ENCODE measurements around the gene JADE2. TPM values are rescaled to one million over a fixed set of nuclear protein-coding genes. Genes with fewer than 3 reads are reported as not detected.
"Not testable (repeated sequence)": the region's sequence is repeated elsewhere in the genome, so short reads cannot be mapped to it uniquely, and the experiment has no call there.

JADE2 gene
- total RNA-seq, 1 experiment from 2014 or later = 34.4 TPM

- DNase-seq (ENCODE audit: low read depth) = peak; percentile 86
Observed at GRCh38 chr5:134551901-134552300, 26.4 kb downstream of the JADE2 start.

- DNase-seq (ENCODE audit: low read depth) = peak; percentile 90
Observed at GRCh38 chr5:134552301-134552700, 26.8 kb downstream of the JADE2 start.

- DNase-seq (ENCODE audit: low read depth) = not testable (repeated sequence)
Observed at GRCh38 chr5:134552716-134553115, 27.2 kb downstream of the JADE2 start.

GRCh38 chr5:134553821-134554267 lies 28.4 kb downstream of the JADE2 start:
- peak; percentile 35 for DNase-seq (ENCODE audit: low read depth)

- peak; percentile 99 for DNase-seq (ENCODE audit: low read depth)
Observed at GRCh38 chr5:134554319-134555222, 29.1 kb downstream of the JADE2 start.

- no peak for DNase-seq (ENCODE audit: low read depth)
Observed at GRCh38 chr5:134555223-134555889, 29.9 kb downstream of the JADE2 start.

DNA sequence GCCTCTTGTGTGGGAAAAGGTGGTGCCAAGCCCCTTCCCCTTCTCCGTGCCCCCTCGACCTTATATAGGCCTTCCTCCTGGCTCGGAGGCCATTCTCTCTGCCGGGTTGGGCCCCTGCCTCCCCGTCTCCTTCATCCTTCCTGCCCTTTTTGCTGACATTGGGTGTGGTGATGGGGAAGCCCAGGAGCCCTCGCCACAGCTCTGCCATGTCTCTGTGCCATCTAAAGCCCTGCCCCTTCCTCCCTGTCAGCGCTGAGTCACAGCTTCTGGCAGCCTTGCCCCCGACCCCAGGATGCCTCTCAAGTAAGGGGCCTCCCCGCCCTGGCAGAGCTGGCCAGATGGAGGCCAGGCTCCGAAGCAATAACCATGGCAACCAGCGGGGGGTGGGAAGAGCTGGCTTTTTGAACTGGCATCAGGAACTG lies 30.4 kb downstream of the JADE2 start:
- DNase-seq (ENCODE audit: low read depth) = peak; percentile 98

GRCh38 chr5:134556588-134556987 lies 31.1 kb downstream of the JADE2 start:
- not testable (repeated sequence) for DNase-seq (ENCODE audit: low read depth)

DNA sequence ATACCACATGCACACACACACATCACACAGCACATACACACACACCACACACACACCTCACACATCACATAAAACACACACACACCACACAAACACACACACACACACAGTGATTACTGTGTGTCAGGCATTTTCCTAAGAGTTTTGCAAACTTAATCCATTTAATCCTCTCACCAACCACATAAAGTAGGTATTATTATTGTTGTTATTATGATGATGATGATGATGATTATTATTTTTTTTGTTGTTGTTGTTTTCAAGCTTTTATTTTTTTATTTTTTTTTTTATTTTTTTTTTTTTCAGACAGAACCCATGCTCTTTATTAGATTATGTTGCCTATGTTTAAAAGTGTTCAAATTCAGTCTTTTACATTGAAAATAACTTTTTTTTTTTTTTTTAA lies 31.5 kb downstream of the JADE2 start:
- DNase-seq (ENCODE audit: low read depth) = no peak

DNA sequence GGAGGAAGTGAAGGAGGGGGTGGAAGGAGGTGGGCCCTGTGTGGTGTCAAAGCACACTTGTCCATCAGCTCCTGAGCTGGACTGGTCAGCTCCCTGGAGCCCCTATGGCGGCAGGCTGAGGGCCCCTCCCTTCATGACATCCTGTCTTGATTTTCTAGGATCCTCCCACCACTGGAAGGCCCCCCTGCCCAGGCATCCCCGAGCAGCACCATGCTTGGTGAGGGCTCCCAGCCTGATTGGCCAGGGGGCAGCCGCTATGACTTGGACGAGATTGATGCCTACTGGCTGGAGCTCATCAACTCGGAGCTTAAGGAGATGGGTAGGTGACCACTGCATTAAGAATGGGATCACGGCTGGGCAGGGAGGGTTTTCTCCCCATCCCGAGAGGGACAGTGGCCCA lies 34.2 kb downstream of the JADE2 start:
- DNase-seq (ENCODE audit: low read depth) = no peak

- DNase-seq (ENCODE audit: low read depth) = no peak
Observed at GRCh38 chr5:134560698-134561097, 35.2 kb downstream of the JADE2 start.

DNA sequence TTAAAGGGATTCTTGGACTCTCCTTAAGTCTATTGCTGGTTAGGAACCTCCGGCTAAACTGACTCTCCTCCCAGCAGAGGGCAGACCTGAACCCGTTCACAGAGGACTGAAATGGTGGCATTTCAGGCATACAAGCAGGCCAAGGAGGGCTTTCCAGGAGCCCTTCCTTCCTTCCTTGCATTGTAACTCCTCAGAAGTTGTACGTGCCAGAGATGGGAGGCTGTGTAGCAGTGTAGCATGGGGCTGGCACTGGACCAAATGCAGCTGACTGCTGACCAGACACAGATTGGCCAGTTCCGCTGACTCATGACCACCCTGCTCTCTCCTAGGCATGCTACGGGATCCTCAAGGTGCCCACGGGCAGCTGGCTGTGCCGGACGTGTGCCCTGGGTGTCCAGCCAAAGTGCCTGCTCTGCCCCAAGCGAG lies 36.4 kb downstream of the JADE2 start:
- DNase-seq (ENCODE audit: low read depth) = peak; percentile 91

DNA sequence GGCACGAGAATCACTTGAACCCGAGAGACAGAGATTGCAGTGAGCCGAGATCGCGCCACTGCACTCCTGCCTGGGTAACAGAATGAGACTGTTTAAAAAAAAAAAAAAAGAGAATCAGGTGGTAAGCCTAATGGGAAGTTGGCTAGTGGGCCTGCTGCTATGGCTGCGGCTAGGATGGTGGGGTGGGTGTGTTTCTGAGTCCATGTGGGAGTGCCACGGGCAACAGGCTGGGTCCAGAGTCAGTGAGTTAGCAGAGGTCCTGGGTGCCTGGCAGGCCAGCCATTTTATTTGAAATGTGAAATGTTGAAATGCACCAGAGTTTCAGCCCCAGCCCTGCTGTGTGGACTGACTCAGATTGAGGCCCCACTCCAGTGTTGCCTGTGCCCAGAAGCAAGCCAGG lies 37.8 kb downstream of the JADE2 start:
- DNase-seq (ENCODE audit: low read depth) = no peak

- no peak for DNase-seq (ENCODE audit: low read depth)
Observed at GRCh38 chr5:134563962-134564361, 38.5 kb downstream of the JADE2 start.

- no peak for DNase-seq (ENCODE audit: low read depth)
Observed at GRCh38 chr5:134564396-134564795, 38.9 kb downstream of the JADE2 start.

DNA sequence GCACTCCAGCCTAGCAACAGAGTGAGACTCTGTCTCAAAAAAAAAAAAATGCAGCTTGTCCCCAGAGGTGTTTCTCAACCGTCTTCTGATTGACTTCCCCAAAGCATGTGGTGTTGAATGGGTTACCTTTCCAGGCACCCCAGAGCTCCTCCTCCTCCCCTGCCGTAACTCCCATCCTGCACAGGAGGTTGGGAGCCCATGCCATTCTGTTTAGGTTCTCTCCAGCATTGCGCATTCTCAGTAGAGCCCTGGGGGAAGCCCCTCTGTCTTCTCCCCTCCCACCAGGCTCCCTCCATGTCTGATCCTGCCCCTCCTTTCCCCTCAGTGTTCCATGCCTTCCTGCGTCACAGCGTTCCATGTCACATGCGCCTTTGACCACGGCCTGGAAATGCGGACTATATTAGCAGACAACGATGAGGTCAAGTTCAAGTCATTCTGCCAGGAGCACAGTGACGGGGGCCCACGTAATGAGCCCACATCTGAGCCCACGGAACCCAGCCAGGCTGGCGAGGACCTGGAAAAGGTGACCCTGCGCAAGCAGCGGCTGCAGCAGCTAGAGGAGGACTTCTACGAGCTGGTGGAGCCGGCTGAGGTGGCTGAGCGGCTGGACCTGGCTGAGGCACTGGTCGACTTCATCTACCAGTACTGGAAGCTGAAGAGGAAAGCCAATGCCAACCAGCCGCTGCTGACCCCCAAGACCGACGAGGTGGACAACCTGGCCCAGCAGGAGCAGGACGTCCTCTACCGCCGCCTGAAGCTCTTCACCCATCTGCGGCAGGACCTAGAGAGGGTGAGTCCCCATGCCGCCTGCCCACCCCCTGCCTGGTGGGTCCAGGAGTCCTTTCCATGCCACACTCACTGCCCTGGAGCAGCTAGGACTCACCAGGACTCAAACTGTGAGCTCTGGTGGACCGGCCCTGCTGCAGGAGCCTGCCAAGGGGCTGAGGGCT lies 40.6 kb downstream of the JADE2 start:
- DNase-seq (ENCODE audit: low read depth) = no peak

DNA sequence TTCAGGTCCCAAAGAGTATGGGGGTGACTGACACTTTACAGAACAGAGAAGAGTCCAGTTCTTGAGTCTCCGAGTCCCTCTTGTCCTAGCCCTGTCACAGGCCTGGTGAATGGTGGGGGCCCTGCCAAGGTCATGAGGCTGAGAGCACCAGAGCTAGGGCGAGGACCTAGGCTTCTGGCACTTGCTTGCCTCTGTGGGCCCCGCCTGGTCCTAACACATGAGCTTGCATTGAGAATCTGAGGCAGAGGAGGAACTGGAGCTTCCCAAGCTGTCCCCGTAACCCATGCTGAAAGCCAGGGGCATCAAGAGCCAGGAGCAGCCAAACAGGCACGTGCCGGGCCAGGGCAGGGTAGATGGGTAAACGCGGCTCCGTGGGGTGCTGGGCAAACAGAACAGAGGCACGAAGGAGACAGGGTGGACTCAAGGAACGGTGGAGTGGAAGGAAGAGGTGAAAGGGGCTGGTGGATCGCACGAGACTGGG lies 41.3 kb downstream of the JADE2 start:
- no peak for DNase-seq (ENCODE audit: low read depth)

GRCh38 chr5:134567641-134568336 lies 42.3 kb downstream of the JADE2 start:
- peak; percentile 84 for DNase-seq (ENCODE audit: low read depth)

DNA sequence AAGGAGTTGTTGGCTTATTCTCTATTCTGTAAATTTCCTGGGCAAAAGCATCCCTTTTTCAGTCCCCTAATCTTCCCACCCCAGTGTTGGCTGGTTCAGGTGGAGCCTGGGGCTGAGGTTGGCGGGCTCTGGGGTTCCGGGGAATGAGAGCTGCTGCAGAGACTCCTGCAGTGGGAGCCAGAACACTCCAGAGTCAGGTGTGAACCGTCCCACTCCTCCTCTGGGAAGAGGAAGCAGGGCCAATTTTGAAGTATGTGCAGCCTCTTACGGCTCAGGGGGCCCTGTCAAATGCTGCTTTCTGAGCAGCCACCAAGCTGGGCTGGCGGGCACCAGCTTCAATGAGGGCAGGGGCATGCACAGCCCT lies 42.8 kb downstream of the JADE2 start:
- DNase-seq (ENCODE audit: low read depth) = no peak

DNA sequence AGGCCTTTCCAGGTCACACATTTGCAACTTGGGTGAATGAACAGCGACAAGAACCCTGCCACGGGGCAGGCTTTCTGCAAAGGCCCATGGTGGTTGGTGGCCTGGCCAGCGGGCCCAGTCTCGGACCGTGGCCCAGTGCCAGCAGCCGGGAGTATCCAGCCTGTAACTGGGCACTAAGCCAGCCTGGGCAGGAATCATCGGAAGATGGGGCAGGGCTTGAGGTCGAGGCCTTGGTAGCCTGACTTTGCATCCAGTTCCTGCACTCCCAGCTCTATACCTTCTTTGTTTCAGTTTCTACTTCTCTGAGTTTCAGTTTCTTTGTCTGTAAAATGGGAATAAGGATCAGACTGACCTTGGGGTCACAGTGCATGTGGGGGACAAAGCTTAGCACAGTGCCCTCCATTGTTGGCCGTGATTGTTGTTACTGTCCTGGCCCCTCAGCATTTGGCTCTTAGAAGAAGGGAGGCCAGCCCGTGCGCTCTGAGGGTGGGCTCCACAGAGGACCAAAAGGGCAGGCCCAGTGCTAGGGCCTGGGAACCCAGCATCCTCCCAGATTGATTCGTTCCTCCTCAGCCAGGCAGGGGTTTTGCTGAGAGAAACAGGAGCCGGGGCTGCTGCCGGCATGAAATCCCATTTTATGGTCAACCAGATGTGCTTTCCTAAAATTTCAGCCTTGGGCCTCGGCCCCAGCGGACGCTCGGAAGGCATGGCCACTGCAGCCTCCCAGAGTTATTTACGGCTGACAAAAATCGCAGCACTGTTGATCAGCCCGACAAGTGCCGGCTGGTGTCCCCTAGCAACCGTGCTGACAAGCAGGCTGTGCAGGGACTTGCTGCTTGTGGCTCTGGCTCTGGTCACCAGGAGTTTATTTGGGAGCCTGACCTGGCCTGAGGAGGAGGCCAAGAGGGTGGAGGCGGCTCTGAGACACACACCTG lies 43.6 kb downstream of the JADE2 start:
- DNase-seq (ENCODE audit: low read depth) = peak; percentile 92

All from M059J (cell line).